OCI-LY3 (cell line): ENCODE results near the gene PSMD12.
"Not testable (repeated sequence)": the region's sequence is repeated elsewhere in the genome, so short reads cannot be mapped to it uniquely, and the experiment has no call there.

Experiments used
- EZH2phosphoT487 ChIP-seq: fragments of 200-600 bp; shearing (Covaris generic); IDR thresholded peaks from 2 replicates; pipeline ENCODE4 v1.6.1; 2018; ENCODE audit warnings: antibody characterized with exemption, mixed run types, low read depth
- TF ChIP-seq, protein P1 (sequence below): fragments of 200-600, 300-600 bp; sonication (generic); IDR thresholded peaks from 2 replicates; pipeline ENCODE4 v1.5.1; 2014; ENCODE audit warnings: antibody characterized with exemption, low read length, low read depth

DNA sequence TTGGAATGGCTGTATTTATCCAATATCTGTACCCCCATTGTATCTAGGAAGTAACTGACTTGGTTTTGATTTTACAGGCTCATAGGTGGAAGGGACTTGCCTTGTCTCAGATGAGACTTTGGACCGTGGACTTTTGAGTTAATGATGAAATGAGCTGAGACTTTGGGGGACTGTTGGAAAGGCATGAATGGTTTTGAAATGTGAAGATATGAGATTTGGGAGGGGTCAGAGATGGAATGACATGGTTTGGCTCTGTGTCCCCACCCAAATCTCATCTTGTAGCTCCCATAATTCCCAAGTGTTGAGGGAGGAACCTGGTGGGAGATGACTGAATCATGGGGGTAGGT, 34.2 kb downstream of the PSMD12 start:
- TF ChIP-seq, protein P1, sequence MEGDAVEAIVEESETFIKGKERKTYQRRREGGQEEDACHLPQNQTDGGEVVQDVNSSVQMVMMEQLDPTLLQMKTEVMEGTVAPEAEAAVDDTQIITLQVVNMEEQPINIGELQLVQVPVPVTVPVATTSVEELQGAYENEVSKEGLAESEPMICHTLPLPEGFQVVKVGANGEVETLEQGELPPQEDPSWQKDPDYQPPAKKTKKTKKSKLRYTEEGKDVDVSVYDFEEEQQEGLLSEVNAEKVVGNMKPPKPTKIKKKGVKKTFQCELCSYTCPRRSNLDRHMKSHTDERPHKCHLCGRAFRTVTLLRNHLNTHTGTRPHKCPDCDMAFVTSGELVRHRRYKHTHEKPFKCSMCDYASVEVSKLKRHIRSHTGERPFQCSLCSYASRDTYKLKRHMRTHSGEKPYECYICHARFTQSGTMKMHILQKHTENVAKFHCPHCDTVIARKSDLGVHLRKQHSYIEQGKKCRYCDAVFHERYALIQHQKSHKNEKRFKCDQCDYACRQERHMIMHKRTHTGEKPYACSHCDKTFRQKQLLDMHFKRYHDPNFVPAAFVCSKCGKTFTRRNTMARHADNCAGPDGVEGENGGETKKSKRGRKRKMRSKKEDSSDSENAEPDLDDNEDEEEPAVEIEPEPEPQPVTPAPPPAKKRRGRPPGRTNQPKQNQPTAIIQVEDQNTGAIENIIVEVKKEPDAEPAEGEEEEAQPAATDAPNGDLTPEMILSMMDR, result not testable (repeated sequence)
- not testable (repeated sequence) for TF ChIP-seq EZH2phosphoT487
